ENCODE measurements around the gene BACE2. TPM values are rescaled to one million over a fixed set of nuclear protein-coding genes. Genes with fewer than 3 reads are reported as not detected.

BACE2 gene
- total RNA-seq, 1 donor from 2014 or later: 16.0 TPM

DNA sequence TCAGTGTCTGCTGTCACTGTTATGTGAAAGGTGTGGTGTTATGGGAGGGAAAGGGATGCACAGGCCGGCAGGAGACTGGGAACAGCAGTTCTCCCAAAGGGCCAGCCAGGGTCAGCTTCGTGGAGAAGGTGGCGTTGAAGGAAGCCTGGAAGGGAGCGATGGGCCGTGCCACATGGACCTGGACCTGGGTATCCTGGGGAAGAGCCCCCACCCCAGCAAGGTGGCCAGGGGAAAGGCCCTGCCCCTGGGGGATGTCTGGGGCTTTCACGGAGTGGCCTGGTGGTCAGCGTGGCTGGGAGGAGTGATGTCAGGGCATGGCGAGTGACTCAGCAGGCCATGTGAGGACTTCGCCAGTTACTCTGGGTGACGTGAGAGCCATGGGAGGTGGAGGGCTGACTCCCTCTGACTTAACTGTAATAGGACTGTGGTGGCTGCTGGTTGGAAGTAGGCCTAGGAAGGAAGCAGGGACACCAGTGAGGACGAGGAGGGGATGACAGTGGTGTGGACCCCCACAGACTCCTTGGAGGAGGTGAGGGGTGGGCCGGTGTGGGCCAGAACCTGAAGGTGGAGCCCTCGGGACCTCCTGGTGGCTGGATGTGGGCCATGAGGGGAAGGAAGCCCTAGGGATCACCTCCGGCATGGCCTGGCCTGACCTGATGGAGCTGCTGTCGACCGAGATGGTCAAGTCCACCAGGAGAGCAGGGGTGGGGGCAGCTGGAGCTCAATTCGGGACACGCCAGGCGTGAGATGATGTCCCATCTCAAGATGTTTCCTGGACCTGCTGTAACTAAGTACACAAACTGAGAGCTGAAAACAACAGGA lies 54.5 kb downstream of the BACE2 start:
- H3K9me3 ChIP-seq (replicated peaks): no peaks in the 10 kb centered on the region
- intact Hi-C loops (cut with micrococcal nuclease): no loop called here
- no peak for DNase-seq
- TF ChIP-seq, protein P1, sequence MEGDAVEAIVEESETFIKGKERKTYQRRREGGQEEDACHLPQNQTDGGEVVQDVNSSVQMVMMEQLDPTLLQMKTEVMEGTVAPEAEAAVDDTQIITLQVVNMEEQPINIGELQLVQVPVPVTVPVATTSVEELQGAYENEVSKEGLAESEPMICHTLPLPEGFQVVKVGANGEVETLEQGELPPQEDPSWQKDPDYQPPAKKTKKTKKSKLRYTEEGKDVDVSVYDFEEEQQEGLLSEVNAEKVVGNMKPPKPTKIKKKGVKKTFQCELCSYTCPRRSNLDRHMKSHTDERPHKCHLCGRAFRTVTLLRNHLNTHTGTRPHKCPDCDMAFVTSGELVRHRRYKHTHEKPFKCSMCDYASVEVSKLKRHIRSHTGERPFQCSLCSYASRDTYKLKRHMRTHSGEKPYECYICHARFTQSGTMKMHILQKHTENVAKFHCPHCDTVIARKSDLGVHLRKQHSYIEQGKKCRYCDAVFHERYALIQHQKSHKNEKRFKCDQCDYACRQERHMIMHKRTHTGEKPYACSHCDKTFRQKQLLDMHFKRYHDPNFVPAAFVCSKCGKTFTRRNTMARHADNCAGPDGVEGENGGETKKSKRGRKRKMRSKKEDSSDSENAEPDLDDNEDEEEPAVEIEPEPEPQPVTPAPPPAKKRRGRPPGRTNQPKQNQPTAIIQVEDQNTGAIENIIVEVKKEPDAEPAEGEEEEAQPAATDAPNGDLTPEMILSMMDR (IDR thresholded peaks at IDR 0.05; ENCODE audit: borderline replicate concordance): no peak
- no peaks in the 10 kb centered on the region for H3K36me3 ChIP-seq
- H3K27ac ChIP-seq (replicated peaks): no peak overlapping the region
- peaks cover 5% of the 10 kb centered on the region for H3K4me1 ChIP-seq
- no peak overlapping the region for H3K4me3 ChIP-seq
- no peaks in the 10 kb centered on the region for H3K27me3 ChIP-seq (ENCODE audit: low read depth)

DNA sequence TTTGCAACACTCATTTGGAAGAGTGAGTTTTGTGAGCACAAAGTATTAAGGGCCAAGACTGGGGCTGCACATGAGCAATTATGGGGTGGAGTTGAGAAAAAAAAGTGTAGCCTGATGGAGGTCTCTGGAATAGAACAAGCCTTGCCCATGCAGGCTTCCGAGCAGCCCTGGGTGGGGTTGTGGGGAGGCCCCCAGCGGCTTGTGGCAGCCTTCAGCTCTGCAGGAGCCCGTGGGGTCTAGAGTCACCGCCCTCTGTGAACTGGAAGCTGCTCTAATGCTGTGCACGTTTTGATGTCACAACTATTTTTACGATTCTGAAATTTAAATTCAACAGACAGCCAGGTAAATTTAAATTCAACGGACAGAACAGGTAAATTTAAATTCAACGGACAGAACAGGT lies 58.9 kb downstream of the BACE2 start:
- Histone ChIP-seq H3K27me3 (ENCODE audit: low read depth) (no peaks in the 10 kb centered on the region), H3K9me3 (replicated peaks) (no peaks in the 10 kb centered on the region), H3K4me1 (peaks cover 8% of the 10 kb centered on the region), H3K4me3 (no peak overlapping the region), H3K27ac (replicated peaks) (no peak overlapping the region), H3K36me3 (peaks cover 22% of the 10 kb centered on the region)
- intact Hi-C loops (cut with micrococcal nuclease): no loop called here
- TF ChIP-seq, protein P1 (IDR thresholded peaks at IDR 0.05; ENCODE audit: borderline replicate concordance): no peak
- DNase-seq: no peak

DNA sequence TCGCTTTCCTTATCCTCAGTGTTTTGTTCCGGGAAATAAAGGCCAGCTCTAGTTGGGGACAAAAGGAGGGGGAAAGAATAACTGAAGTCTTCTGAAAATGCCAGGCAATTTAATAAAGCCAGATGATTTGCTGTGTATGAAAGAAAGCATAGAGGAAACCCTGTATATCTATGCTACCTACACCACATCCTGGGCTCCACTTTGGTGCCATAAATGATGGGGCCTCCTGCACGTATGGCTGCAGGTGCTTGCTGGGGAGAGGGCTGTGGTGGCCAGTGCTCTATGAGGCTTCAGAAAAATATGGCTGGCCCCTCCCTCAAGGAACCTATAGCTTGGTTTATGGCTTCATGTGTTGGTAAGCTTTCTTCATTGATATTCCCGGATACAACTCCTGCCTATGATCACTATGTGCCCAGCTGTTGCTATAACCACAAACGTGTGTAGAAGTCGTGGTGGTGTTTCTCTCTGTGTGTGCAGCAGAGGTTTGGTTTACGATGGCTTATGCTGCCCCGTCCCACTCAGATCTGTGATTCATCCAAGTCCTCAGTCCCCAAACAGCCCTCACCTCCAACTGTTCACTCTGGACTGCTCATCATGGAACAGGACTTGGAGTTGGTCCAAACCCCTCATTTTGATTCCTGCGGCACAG lies 59.5 kb downstream of the BACE2 start:
- no peak overlapping the region for H3K4me3 ChIP-seq
- H3K36me3 ChIP-seq: peaks cover 26% of the 10 kb centered on the region
- no peaks in the 10 kb centered on the region for H3K9me3 ChIP-seq (replicated peaks)
- TF ChIP-seq, protein P1 (IDR thresholded peaks at IDR 0.05; ENCODE audit: borderline replicate concordance): no peak
- H3K27me3 ChIP-seq (ENCODE audit: low read depth): no peaks in the 10 kb centered on the region
- intact Hi-C loops (cut with micrococcal nuclease): no loop called here
- H3K27ac ChIP-seq (replicated peaks): no peak overlapping the region
- no peak for DNase-seq
- H3K4me1 ChIP-seq: peaks cover 8% of the 10 kb centered on the region

DNA sequence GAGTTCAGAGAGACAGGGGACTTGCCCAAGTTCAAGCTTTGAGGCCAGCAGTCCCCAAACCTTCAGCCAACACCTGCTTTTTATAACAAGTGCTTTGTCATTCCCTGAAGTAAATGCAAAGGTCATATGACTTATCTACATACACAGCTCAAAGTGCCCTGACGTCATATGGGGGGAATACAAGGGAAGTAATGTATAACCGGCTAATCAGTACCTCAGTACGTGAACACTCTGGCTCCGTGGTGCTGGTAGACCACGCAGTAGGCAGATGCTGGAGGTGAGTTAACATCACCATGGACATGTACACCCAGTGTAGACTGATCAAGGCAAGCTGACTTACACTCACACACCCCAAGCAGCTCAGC lies 60.0 kb downstream of the BACE2 start:
- DNase-seq: no peak
- TF ChIP-seq, protein P1 (IDR thresholded peaks at IDR 0.05; ENCODE audit: borderline replicate concordance): no peak
- Histone ChIP-seq H3K4me3 (no peak overlapping the region), H3K9me3 (replicated peaks) (no peaks in the 10 kb centered on the region), H3K36me3 (peaks cover 26% of the 10 kb centered on the region), H3K27me3 (ENCODE audit: low read depth) (no peaks in the 10 kb centered on the region), H3K4me1 (peaks cover 8% of the 10 kb centered on the region), H3K27ac (replicated peaks) (no peak overlapping the region)
- intact Hi-C loops (cut with micrococcal nuclease): no loop called here

DNA sequence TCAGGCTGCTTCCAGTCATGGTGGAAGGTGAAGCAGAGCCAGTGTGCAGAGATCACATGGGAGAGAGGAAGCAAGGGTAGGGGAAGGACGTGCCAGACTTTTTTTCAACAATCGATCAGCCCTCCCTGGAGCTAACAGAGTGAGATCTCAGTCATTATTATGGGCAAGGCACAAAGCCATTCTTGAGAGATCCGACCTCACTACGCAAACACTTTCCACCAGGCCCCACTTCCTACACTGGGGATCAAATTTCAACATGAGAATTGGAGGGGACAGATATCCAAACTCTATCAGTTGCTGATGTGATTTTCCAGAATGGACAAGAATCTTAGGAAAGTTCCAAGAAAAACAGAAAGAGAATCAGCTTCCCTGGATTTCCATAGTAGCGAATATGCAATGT lies 60.5 kb downstream of the BACE2 start:
- H3K4me3 ChIP-seq: no peak overlapping the region
- H3K4me1 ChIP-seq: peaks cover 8% of the 10 kb centered on the region
- no peaks in the 10 kb centered on the region for H3K9me3 ChIP-seq (replicated peaks)
- no peak overlapping the region for H3K27ac ChIP-seq (replicated peaks)
- TF ChIP-seq, protein P1 (IDR thresholded peaks at IDR 0.05; ENCODE audit: borderline replicate concordance): no peak
- intact Hi-C loops (cut with micrococcal nuclease): no loop called here
- no peaks in the 10 kb centered on the region for H3K27me3 ChIP-seq (ENCODE audit: low read depth)
- no peak for DNase-seq
- H3K36me3 ChIP-seq: peaks cover 26% of the 10 kb centered on the region

All from left ventricle myocardium inferior (tissue), 1 donor.